ENCODE results near the gene PKNOX2. TPM values are rescaled to one million over a fixed set of nuclear protein-coding genes. Genes with fewer than 3 reads are reported as not detected.

PKNOX2 gene
- total and polyA plus RNA-seq, 9 of the 15 experiments (the other 6 are each of a cell fraction or from before 2014, with no cell fraction given): not detected

DNA sequence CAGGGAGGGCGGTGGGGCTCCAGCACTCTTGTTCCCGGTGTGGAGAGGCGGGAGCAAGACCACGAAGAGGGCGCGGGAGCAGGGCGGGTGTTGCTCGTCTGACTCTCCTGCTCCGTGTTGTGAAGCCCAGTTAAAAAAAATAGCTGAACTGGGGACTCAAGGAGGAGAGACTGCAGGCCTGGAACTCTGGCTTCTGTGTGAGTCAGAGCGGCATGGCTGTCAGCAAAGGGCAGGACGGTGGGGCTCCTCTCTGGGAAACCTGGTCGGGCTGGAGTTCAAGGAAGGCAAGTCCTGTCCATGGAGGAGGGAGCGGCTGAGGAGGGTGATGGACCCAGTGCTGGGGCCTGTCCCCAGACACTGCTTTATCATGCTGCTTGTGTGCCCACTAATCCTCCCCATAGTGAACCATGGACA is 179.2 kb downstream of the PKNOX2 start:
- H3K79me2 ChIP-seq (ENCODE audit: control insufficient read depth, insufficient read depth, low read length): no peaks in the 10 kb centered on the region
- H3K4me2 ChIP-seq (ENCODE audit: insufficient read depth, low read length): no peak overlapping the region
- H3K36me3 ChIP-seq (ENCODE audit: control insufficient read depth, insufficient read depth, low read length): no peaks in the 10 kb centered on the region
- WGBS (ENCODE audit: insufficient coverage, low coverage, missing lambda C conversion rate): under 1% methylated on average over 12 of the region's 13 CpGs
- H3K27me3 ChIP-seq (ENCODE audit: control insufficient read depth in 2 of 2, insufficient read depth in 2 of 2, low read length in 2 of 2): peaks cover 45 to 91% of the 10 kb centered on the region in 2 experiments
- ATAC-seq (no peak), DNase-seq (ENCODE audit: extremely low read depth in 1 of 4, low spot score in 3 of 4) (no peak), FAIRE-seq (no peak)
- no peak for TF ChIP-seq MBD2 (IDR thresholded peaks at IDR 0.05; ENCODE audit: borderline replicate concordance, low read depth)
- no peak for TF ChIP-seq FOS (IDR thresholded peaks at IDR 0.05; ENCODE audit: extremely low read depth, insufficient read length)
- TF ChIP-seq ZSCAN32 (CRISPR knock-in tag; IDR thresholded peaks at IDR 0.05): no peak
- no peak for TF ChIP-seq DDX20 (tag; IDR thresholded peaks at IDR 0.05; ENCODE audit: low read depth)
- no peak for TF ChIP-seq ZEB2 (IDR thresholded peaks at IDR 0.05)
- no peak for TF ChIP-seq SETDB1 (IDR thresholded peaks at IDR 0.05; ENCODE audit: low read length)
- no peak for TF ChIP-seq MAFF (IDR thresholded peaks at IDR 0.05; ENCODE audit: low read length)
- TF ChIP-seq, protein P1, sequence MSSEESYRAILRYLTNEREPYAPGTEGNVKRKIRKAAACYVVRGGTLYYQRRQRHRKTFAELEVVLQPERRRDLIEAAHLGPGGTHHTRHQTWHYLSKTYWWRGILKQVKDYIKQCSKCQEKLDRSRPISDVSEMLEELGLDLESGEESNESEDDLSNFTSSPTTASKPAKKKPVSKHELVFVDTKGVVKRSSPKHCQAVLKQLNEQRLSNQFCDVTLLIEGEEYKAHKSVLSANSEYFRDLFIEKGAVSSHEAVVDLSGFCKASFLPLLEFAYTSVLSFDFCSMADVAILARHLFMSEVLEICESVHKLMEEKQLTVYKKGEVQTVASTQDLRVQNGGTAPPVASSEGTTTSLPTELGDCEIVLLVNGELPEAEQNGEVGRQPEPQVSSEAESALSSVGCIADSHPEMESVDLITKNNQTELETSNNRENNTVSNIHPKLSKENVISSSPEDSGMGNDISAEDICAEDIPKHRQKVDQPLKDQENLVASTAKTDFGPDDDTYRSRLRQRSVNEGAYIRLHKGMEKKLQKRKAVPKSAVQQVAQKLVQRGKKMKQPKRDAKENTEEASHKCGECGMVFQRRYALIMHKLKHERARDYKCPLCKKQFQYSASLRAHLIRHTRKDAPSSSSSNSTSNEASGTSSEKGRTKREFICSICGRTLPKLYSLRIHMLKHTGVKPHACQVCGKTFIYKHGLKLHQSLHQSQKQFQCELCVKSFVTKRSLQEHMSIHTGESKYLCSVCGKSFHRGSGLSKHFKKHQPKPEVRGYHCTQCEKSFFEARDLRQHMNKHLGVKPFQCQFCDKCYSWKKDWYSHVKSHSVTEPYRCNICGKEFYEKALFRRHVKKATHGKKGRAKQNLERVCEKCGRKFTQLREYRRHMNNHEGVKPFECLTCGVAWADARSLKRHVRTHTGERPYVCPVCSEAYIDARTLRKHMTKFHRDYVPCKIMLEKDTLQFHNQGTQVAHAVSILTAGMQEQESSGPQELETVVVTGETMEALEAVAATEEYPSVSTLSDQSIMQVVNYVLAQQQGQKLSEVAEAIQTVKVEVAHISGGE (CRISPR knock-in tag; IDR thresholded peaks at IDR 0.05): no peak
- no peak for TF ChIP-seq FUS (optimal IDR thresholded peaks at IDR 0.05; ENCODE audit: low read depth, low read length)
- H3K9me3 ChIP-seq (replicated peaks; ENCODE audit: control insufficient read depth, insufficient read depth, low read depth, low read length): no peaks in the 10 kb centered on the region
- H2AFZ ChIP-seq (ENCODE audit: low read depth, low read length): no peak overlapping the region
- H3K9me1 ChIP-seq (ENCODE audit: control insufficient read depth, insufficient read depth, low read length): peaks cover 2% of the 10 kb centered on the region
- POLR2A ChIA-PET: no interaction called here
- H3K4me1 ChIP-seq (replicated peaks in 1 of 2; ENCODE audit: control insufficient read depth in 2 of 2, insufficient read depth in 2 of 2, low read length in 2 of 2): no peaks in the 10 kb centered on the region
- H3K9ac ChIP-seq (ENCODE audit: insufficient read depth in 1 of 2, low read depth in 2 of 2, low read length in 2 of 2): no peak overlapping the region
- intact Hi-C loops (cut with micrococcal nuclease): loop anchor here (10.0 kb wide), 1 partner anchor 179 kb away; the partner anchor contains the start of gene PKNOX2
- CTCF ChIA-PET (ENCODE audit: low intra/inter-chr PET ratio): no interaction called here
- in situ Hi-C loops (cut with MboI): loop anchor here (5.0 to 25.0 kb wide), 2 partner anchors 64 to 381 kb away; partner anchors contain the start of gene CCDC15
- H3K27ac ChIP-seq (ENCODE audit: extremely low read depth, low read depth, low read length): no peak overlapping the region
- BruUV-seq (replicated peaks): no TSS peak
- no peaks in the 10 kb centered on the region; the same call in 1 of the 2 replicates for H4K20me1 ChIP-seq (replicated peaks; ENCODE audit: control insufficient read depth, insufficient read depth, low read length)
- no peak overlapping the region for H3K4me3 ChIP-seq
